GM23338 (cell line): Measurements from ENCODE around the gene TTC3. TPM values are rescaled to one million over a fixed set of nuclear protein-coding genes. Genes with fewer than 3 reads are reported as not detected.
"Not testable (repeated sequence)": the region's sequence is repeated elsewhere in the genome, so short reads cannot be mapped to it uniquely, and the experiment has no call there.

Experiments
- ATAC-seq: fragments of 200-7000 bp; cut with Tn5 transposase; 3 replicates; pipeline ENCODE4 v1.9.1; 2020
- DNase-seq: peaks from one replicate; pipeline ENCODE4 v3.0.0-alpha.2; 2015; ENCODE audit warnings: low spot score
- H2AFZ ChIP-seq: fragments of 200-600 bp; sonication (generic); 2 replicates; pipeline ENCODE4 v1.8.0; 2016; ENCODE audit warnings: antibody characterized with exemption, mild to moderate bottlenecking, moderate library complexity
- H3F3A ChIP-seq: fragments of 200-600 bp; sonication (generic); replicated peaks from 2 replicates; pipeline ENCODE4 v1.8.0; 2017; ENCODE audit warnings: antibody characterized with exemption, mixed run types, low read depth
- H3K27ac ChIP-seq: fragments of 200-600 bp; sonication (generic); 2 replicates; pipeline ENCODE4 v1.6.1; 2016; ENCODE audit warnings: low read depth
- H3K27me3 ChIP-seq: fragments of 200-600 bp; sonication (generic); 2 replicates; pipeline ENCODE4 v1.8.0; 2016; ENCODE audit warnings: mild to moderate bottlenecking, mixed run types, moderate library complexity; ENCODE audit not compliant: insufficient read depth
- H3K36me3 ChIP-seq: fragments of 200-600 bp; sonication (generic); 2 replicates; pipeline ENCODE4 v1.8.0; 2016; ENCODE audit warnings: mild to moderate bottlenecking; ENCODE audit not compliant: insufficient read depth
- H3K4me1 ChIP-seq: fragments of 200-600 bp; sonication (generic); 2 replicates; pipeline ENCODE4 v1.8.0; 2016; ENCODE audit warnings: mild to moderate bottlenecking, moderate library complexity; ENCODE audit not compliant: insufficient read depth
- H3K4me2 ChIP-seq: fragments of 200-600 bp; sonication (generic); 2 replicates; pipeline ENCODE4 v1.7.1; 2017; ENCODE audit warnings: mixed run types
- H3K4me3 ChIP-seq: fragments of 200-600 bp; sonication (generic); 2 replicates; pipeline ENCODE4 v1.6.1; 2016; ENCODE audit warnings: mixed run types
- H3K79me2 ChIP-seq: fragments of 200-600 bp; sonication (generic); replicated peaks from 2 replicates; pipeline ENCODE4 v1.8.0; 2017; ENCODE audit warnings: mild to moderate bottlenecking; ENCODE audit not compliant: insufficient read depth
- H3K9me2 ChIP-seq: fragments of 200-600 bp; sonication (generic); 2 replicates; pipeline ENCODE4 v1.8.0; 2017; ENCODE audit not compliant: insufficient read depth
- H4K20me1 ChIP-seq: fragments of 200-600 bp; sonication (generic); replicated peaks from 2 replicates; pipeline ENCODE4 v1.8.0; 2017; ENCODE audit warnings: mild to moderate bottlenecking; ENCODE audit not compliant: insufficient read depth
- H3K27ac Mint-ChIP-seq: 2 replicates; pipeline ENCODE4 v1.8.0; 2020; ENCODE audit warnings: inconsistent platforms, mild to moderate bottlenecking, moderate library complexity, mixed read lengths
- H3K27me3 Mint-ChIP-seq: 3 replicates; pipeline ENCODE4 v1.8.0; 2022; ENCODE audit warnings: low read depth, mild to moderate bottlenecking, moderate library complexity, mixed read lengths, inconsistent platforms; ENCODE audit not compliant: insufficient read depth, poor library complexity
- H3K36me3 Mint-ChIP-seq: 3 replicates; pipeline ENCODE4 v1.8.0; 2021; ENCODE audit warnings: low read depth, mild to moderate bottlenecking, inconsistent platforms, moderate library complexity, mixed read lengths
- H3K4me1 Mint-ChIP-seq: 3 replicates; pipeline ENCODE4 v1.8.0; 2020; ENCODE audit warnings: mild to moderate bottlenecking, inconsistent platforms, mixed read lengths
- H3K4me3 Mint-ChIP-seq: 3 replicates; pipeline ENCODE4 v1.8.0; 2021; ENCODE audit warnings: moderate library complexity, mild to moderate bottlenecking, inconsistent platforms, mixed read lengths
- H3K9me3 Mint-ChIP-seq: 3 replicates; pipeline ENCODE4 v1.8.0; 2020; ENCODE audit warnings: moderate library complexity, mild to moderate bottlenecking, inconsistent platforms, mixed read lengths
- CREB1 ChIP-seq: fragments of 250-450 bp; sonication (Bioruptor Pico); IDR thresholded peaks from 2 replicates; pipeline ENCODE4 v1.5.0; 2020; ENCODE audit warnings: low read depth, mild to moderate bottlenecking, moderate library complexity
- EZH2 ChIP-seq: fragments of 200-600 bp; sonication (generic); IDR thresholded peaks from one replicate; pipeline ENCODE4 v1.8.0; 2017; ENCODE audit warnings: antibody characterized with exemption, mild to moderate bottlenecking, low read depth; ENCODE audit not compliant: unreplicated experiment
- EZH2phosphoT487 ChIP-seq: fragments of 200-600 bp; sonication (generic); IDR thresholded peaks from one replicate; pipeline ENCODE4 v1.8.1; 2018; ENCODE audit warnings: antibody characterized with exemption; ENCODE audit not compliant: unreplicated experiment
- NANOG ChIP-seq: IDR thresholded peaks from 2 replicates; pipeline ENCODE4 v1.6.1; 2016; ENCODE audit warnings: antibody characterized with exemption, borderline replicate concordance
- POLR2AphosphoS5 ChIP-seq: IDR thresholded peaks from 2 replicates; pipeline ENCODE4 v1.6.1; 2016; ENCODE audit warnings: antibody characterized with exemption, low read depth
- STAT1 ChIP-seq: IDR thresholded peaks from one replicate; pipeline ENCODE4 v1.6.1; 2016; ENCODE audit warnings: antibody characterized with exemption; ENCODE audit not compliant: unreplicated experiment
- ZNF114 ChIP-seq: fragments of 250-450 bp; sonication (Bioruptor Pico); IDR thresholded peaks from 2 replicates; pipeline ENCODE4 v1.5.0; 2020; ENCODE audit warnings: mild to moderate bottlenecking, moderate library complexity
- ZNF331 ChIP-seq: fragments of 250-450 bp; sonication (Bioruptor Pico); IDR thresholded peaks from 2 replicates; pipeline ENCODE4 v1.5.0; 2020; ENCODE audit warnings: low read depth, mild to moderate bottlenecking, moderate library complexity
- ZNF462 ChIP-seq: fragments of 250-450 bp; sonication (Bioruptor Pico); IDR thresholded peaks from 2 replicates; pipeline ENCODE4 v1.5.0; 2020; ENCODE audit warnings: mild to moderate bottlenecking, moderate library complexity
- polyA plus RNA-seq: library from polyadenylated mRNA; unstranded; fragments of >200 nt; fragmentation: Nextera tagmentation; extraction: Ambion mirVana; gene quantifications from 2 replicates; pipeline ENCODE4 v1.2.1, GENCODE V29; 2016
- total RNA-seq: library from RNA; depleted of rRNA; stranded (reverse); fragments of >200 nt; shearing (Covaris generic); gene quantifications from 2 replicates; pipeline ENCODE4 v1.2.3, GENCODE V29; 2014

Gene TTC3
- total and polyA plus RNA-seq, 2 experiments from 2014 or later, result 28.9 to 48.6 TPM

GRCh38 chr21:37032877-37033471 is 40.1 kb upstream of the TTC3 start (continued):
- TF ChIP-seq ZNF462 (CRISPR knock-in tag) (no peak), POLR2AphosphoS5 (no peak), STAT1 (no peak), CREB1 (CRISPR knock-in tag) (no peak), EZH2 (no peak), NANOG (no peak), ZNF331 (CRISPR knock-in tag) (no peak), EZH2phosphoT487 (no peak), ZNF114 (CRISPR knock-in tag) (no peak)

GRCh38 chr21:37034394-37034793 is 38.7 kb upstream of the TTC3 start:
- H3K27ac Mint-ChIP-seq, result not testable (repeated sequence)
- peaks cover 14% of the 10 kb centered on the region for H3K27me3 Mint-ChIP-seq

More at GRCh38 chr21:37034394-37034793, 38.7 kb upstream of the TTC3 start:
- not testable (repeated sequence) for H3K36me3 ChIP-seq, H3K36me3 Mint-ChIP-seq, H3K27ac ChIP-seq, H3K4me1 ChIP-seq, H3F3A ChIP-seq, H2AFZ ChIP-seq, DNase-seq, H3K9me2 ChIP-seq, H3K4me2 ChIP-seq, H3K9me3 Mint-ChIP-seq, H3K4me3 Mint-ChIP-seq, H3K79me2 ChIP-seq, ATAC-seq, H3K4me3 ChIP-seq, H3K4me1 Mint-ChIP-seq, H4K20me1 ChIP-seq
- H3K27me3 ChIP-seq, result peaks cover 34% of the 10 kb centered on the region
